Endothelial cell of umbilical vein (primary cell): ENCODE data around the gene SSPN.

Experiments used
- CTCF ChIP-seq, 2 donors: IDR thresholded peaks; 1 replicate in 1 of 2; 2 replicates in 1 of 2; pipeline ENCODE4 v1.5.1; 2011; ENCODE audit warnings: low read length in 2 of 2, mild to moderate bottlenecking in 2 of 2, moderate library complexity in 2 of 2, control low read depth in 1 of 2, inconsistent platforms in 1 of 2, low read depth in 1 of 2; ENCODE audit not compliant: insufficient read depth in 1 of 2; ENCODE audit errors: extremely low read depth in 1 of 2
- MYC ChIP-seq: IDR thresholded peaks from one replicate; pipeline ENCODE4 v1.6.1; 2011; ENCODE audit warnings: mild to moderate bottlenecking, low read depth, low read length

- TF ChIP-seq CTCF (IDR thresholded peaks at IDR 0.05; ENCODE audit: extremely low read depth in 1 of 2, insufficient read depth in 1 of 2, low read depth in 1 of 2, low read length in 2 of 2) (no peak), MYC (no peak)
These were observed 92.5 kb downstream of the SSPN start for GRCh38 chr12:26287671-26288381.
